ENCODE results near the gene ARHGAP24. TPM values are rescaled to one million over a fixed set of nuclear protein-coding genes. Genes with fewer than 3 reads are reported as not detected.

Gene ARHGAP24
- total RNA-seq, 1 donor from 2014 or later = 10.9 TPM

DNA sequence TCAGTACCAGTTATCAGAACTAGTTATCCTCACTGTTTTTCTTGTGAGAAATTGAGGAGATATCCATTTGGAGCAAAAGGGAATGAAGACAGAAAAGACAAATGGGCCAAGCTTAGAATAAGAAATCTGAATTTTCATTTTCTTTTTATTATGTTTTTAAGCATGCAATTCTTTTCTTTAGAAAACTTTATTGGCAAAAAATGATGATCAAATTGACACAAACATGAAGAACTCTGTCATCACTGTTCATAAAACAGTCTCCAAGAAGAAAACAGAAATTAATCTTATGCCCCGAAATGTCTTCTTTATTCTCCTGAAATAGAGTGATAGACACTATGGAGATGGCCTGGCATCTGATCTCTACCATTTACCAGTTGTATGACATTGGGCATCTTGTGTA is 139.0 kb downstream of the ARHGAP24 start:
- no peak for DNase-seq (ENCODE audit: extremely low spot score, unreplicated experiment)
- H3K36me3 Mint-ChIP-seq = no peaks in the 10 kb centered on the region
- H3K27me3 Mint-ChIP-seq = no peaks in the 10 kb centered on the region
- TF ChIP-seq, protein P1, sequence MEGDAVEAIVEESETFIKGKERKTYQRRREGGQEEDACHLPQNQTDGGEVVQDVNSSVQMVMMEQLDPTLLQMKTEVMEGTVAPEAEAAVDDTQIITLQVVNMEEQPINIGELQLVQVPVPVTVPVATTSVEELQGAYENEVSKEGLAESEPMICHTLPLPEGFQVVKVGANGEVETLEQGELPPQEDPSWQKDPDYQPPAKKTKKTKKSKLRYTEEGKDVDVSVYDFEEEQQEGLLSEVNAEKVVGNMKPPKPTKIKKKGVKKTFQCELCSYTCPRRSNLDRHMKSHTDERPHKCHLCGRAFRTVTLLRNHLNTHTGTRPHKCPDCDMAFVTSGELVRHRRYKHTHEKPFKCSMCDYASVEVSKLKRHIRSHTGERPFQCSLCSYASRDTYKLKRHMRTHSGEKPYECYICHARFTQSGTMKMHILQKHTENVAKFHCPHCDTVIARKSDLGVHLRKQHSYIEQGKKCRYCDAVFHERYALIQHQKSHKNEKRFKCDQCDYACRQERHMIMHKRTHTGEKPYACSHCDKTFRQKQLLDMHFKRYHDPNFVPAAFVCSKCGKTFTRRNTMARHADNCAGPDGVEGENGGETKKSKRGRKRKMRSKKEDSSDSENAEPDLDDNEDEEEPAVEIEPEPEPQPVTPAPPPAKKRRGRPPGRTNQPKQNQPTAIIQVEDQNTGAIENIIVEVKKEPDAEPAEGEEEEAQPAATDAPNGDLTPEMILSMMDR (conservative IDR thresholded peaks at IDR 0.05) = no peak
- no peak overlapping the region for H3K27ac Mint-ChIP-seq
- H3K4me1 Mint-ChIP-seq (ENCODE audit: unreplicated experiment) = no peaks in the 10 kb centered on the region
- H3K9me3 Mint-ChIP-seq = no peaks in the 10 kb centered on the region
- no peak overlapping the region for H3K4me3 Mint-ChIP-seq

DNA sequence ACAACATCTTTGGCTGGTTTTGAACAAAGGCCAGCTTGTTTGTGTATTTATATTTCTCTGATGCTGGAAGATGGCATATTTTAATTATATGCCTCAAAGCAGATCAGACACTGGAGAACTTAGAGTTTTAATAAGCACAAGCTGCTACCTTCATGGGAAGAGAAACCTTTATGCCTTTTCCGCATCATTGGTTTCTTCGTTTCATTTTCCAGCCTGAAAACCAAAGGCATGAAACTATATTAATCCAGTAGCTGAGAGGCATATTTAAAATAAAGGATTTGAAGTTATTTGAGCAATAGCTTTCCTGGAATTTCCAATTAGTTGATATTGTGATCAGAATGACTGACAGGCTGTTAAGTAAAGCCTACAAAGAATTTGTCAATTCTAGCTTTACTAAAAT is 141.0 kb downstream of the ARHGAP24 start:
- Mint-ChIP-seq H3K27ac (no peak overlapping the region), H3K9me3 (no peaks in the 10 kb centered on the region), H3K4me1 (ENCODE audit: unreplicated experiment) (no peaks in the 10 kb centered on the region), H3K27me3 (no peaks in the 10 kb centered on the region), H3K4me3 (no peak overlapping the region), H3K36me3 (no peaks in the 10 kb centered on the region)
- DNase-seq (ENCODE audit: extremely low spot score, unreplicated experiment) = no peak
- TF ChIP-seq, protein P1 (conservative IDR thresholded peaks at IDR 0.05) = no peak

DNA sequence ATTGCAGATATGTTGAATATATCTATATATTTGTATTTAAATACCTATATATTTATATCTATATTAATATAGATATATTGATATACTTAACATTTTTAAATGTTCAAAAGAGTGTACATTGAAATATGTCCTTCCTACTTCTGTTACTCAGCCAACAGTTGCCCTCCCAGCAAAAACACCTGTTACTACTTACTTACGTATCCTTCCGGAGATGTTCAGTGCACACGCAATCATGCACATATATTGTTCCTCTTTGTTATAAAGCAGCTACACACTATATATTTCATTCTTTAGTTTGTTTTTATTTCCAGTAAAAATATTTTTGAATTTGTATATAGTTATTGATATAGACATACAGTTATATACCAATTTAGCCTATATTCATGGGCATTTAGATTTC is 142.3 kb downstream of the ARHGAP24 start:
- no peak overlapping the region for H3K27ac Mint-ChIP-seq
- H3K4me1 Mint-ChIP-seq (ENCODE audit: unreplicated experiment) = no peaks in the 10 kb centered on the region
- no peaks in the 10 kb centered on the region for H3K36me3 Mint-ChIP-seq
- no peaks in the 10 kb centered on the region for H3K27me3 Mint-ChIP-seq
- no peaks in the 10 kb centered on the region for H3K9me3 Mint-ChIP-seq
- TF ChIP-seq, protein P1 (conservative IDR thresholded peaks at IDR 0.05) = no peak
- no peak for DNase-seq (ENCODE audit: extremely low spot score, unreplicated experiment)
- H3K4me3 Mint-ChIP-seq = no peak overlapping the region

DNA sequence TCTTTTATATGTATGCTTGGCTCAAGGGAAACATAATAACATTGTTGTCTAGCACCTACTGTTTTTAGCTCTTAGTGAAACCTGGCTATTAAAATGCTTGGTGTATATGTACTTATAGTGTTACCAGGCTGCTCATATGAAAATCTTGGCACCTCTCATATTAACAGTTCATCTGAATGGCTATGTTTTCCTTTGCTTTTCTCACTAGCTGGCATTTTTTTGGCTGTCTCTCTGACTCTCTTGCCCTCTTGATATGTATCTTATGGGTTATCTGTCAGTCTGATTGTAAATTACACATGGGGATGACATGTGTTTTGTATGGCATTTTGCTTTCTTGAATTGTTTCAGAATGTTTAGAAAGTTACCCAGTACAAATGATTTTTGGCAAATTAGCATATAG is 158.0 kb downstream of the ARHGAP24 start:
- no peak for DNase-seq (ENCODE audit: extremely low spot score, unreplicated experiment)
- no peaks in the 10 kb centered on the region for H3K36me3 Mint-ChIP-seq
- H3K4me3 Mint-ChIP-seq = no peak overlapping the region
- no peak overlapping the region for H3K27ac Mint-ChIP-seq
- TF ChIP-seq, protein P1 (conservative IDR thresholded peaks at IDR 0.05) = no peak
- H3K9me3 Mint-ChIP-seq = peaks cover 7% of the 10 kb centered on the region
- H3K4me1 Mint-ChIP-seq (ENCODE audit: unreplicated experiment) = no peaks in the 10 kb centered on the region
- no peaks in the 10 kb centered on the region for H3K27me3 Mint-ChIP-seq

DNA sequence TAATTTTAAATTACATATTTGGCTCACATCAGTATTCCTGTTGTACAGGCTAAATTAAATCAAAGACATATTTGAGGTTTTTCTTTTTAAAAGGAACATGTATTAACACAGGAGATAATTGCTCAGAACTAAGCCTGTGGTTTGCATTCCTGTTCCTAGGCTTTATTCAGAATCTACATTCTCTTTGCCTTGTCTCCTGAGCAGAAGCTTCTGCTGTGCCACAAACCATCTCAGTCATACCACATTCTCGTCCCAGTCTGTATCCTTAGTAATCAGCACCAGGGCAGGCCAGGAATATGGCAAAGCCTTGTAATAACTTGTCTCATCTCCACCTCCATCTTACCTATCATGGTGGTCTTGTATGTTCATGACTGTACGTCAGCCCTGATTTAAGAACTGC is 162.8 kb downstream of the ARHGAP24 start:
- no peaks in the 10 kb centered on the region for H3K27me3 Mint-ChIP-seq
- no peak for DNase-seq (ENCODE audit: extremely low spot score, unreplicated experiment)
- no peaks in the 10 kb centered on the region for H3K4me1 Mint-ChIP-seq (ENCODE audit: unreplicated experiment)
- TF ChIP-seq, protein P1 (conservative IDR thresholded peaks at IDR 0.05) = no peak
- H3K36me3 Mint-ChIP-seq = no peaks in the 10 kb centered on the region
- H3K9me3 Mint-ChIP-seq = no peaks in the 10 kb centered on the region
- no peak overlapping the region for H3K4me3 Mint-ChIP-seq
- H3K27ac Mint-ChIP-seq = no peak overlapping the region

DNA sequence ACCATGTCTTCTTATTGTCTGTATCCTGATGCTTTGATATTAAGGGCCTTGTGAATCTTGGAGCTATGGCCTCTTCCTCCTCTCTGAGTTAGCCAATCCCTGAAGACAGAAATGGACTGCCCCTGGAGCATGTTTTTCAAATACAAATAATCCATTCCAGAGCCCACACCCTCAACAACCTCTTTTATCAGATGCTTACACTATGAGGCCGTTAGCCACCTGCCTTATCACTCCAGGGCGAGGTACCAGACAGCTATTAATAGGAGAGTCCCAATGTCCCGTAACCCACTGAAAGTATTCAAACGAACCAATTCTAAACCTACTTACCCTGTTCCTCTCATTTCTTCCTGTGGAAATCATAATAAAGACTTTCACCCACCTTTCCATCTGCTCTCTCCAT is 165.0 kb downstream of the ARHGAP24 start:
- no peaks in the 10 kb centered on the region for H3K9me3 Mint-ChIP-seq
- TF ChIP-seq, protein P1 (conservative IDR thresholded peaks at IDR 0.05) = no peak
- H3K27me3 Mint-ChIP-seq = no peaks in the 10 kb centered on the region
- H3K4me3 Mint-ChIP-seq = no peak overlapping the region
- no peak overlapping the region for H3K27ac Mint-ChIP-seq
- H3K4me1 Mint-ChIP-seq (ENCODE audit: unreplicated experiment) = no peaks in the 10 kb centered on the region
- no peaks in the 10 kb centered on the region for H3K36me3 Mint-ChIP-seq
- DNase-seq (ENCODE audit: extremely low spot score, unreplicated experiment) = no peak

Measured in type B pancreatic cell (in vitro differentiated cells).